GM23248 (cell line): ENCODE data around the gene XRCC2.

Experiments used
- EZH2 ChIP-seq: fragments of 200-600 bp; sonication (generic); IDR thresholded peaks from 2 replicates; pipeline ENCODE4 v1.6.1; 2018; ENCODE audit warnings: antibody characterized with exemption, mild to moderate bottlenecking; ENCODE audit not compliant: insufficient read depth, poor library complexity, severe bottlenecking
- EZH2phosphoT487 ChIP-seq: fragments of 200-600 bp; sonication (generic); IDR thresholded peaks from 2 replicates; pipeline ENCODE4 v1.6.1; 2018; ENCODE audit warnings: antibody characterized with exemption, moderate library complexity, mild to moderate bottlenecking, low read depth; ENCODE audit not compliant: insufficient read depth

GRCh38 chr7:152667958-152668357 lies 8.0 kb downstream of the XRCC2 start:
- TF ChIP-seq EZH2: no peak
- TF ChIP-seq EZH2phosphoT487: no peak
